Stimulated activated CD4-positive, alpha-beta T cell treated with anti-CD3 and anti-CD28 coated beads, Interleukin-4, amount 100 ng/mL, for 4 hours (primary cell): ENCODE data around the gene EFEMP2.

Source experiments
- DNase-seq, 2 experiments: peaks; one replicate each; pipeline ENCODE4 v3.0.0-alpha.2; 2020

EFEMP2 gene

DNA sequence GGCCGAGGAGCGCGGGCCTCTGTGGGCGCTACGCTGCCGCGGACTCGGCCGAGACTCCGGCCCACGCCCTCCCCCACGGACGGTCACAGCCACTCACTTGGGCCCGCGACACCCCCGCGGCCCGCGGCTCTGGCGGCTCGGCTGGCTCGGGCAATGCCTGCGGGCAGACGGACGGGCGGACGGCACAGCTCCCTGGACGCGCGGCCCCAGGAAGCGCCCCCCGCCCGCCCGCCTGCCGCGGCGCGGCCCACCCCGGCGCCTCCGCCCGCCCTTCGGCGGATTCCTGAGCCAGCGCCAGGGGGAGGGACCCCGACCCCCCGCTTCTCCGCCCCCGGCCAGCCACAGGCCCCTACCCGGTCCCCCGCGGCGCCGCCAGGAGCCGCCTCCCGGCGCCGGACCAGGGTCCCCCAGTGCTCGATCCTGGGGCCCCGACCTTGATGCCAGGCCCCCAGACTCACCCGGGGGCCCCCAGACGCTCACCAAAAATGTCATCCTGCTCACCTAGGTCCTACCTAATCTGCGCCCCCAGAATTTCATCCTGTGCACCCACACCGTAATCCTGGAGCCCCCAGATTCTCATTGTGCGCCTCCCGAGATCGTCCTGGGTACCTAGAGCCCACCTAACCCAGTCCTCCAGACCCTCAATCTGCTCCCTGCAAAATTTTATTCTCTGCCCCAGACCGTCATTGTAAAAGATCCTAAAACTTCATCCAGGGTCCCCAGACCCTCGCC, at the start of gene EFEMP2:
Gene EFEMP2 (minus strand): TSS at position 215 of the 732 bp plus-strand sequence. CDS start 446 bp downstream, outside the sequence.
- no peak for DNase-seq

DNA sequence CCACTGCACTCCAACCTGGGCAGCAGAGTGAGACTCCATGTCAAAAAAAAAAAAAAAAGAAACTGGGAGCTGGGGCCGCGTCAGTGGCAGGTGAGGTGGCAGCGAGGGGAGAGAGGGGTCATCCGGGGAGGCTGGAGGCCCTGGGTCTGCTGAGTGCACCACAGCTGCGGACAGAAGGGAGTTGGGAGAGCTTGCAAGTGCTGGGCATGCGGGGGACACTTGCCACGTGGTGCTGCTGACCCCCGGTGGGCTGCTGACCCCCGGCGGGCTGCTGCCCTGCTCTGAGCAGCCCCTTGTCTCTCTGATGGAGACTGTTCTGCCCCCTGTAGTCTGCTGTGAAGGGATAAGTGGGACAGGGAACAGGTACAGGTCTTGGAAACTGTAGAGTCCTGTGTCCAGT, 49.3 kb upstream of the EFEMP2 start:
- no peak for DNase-seq

DNA sequence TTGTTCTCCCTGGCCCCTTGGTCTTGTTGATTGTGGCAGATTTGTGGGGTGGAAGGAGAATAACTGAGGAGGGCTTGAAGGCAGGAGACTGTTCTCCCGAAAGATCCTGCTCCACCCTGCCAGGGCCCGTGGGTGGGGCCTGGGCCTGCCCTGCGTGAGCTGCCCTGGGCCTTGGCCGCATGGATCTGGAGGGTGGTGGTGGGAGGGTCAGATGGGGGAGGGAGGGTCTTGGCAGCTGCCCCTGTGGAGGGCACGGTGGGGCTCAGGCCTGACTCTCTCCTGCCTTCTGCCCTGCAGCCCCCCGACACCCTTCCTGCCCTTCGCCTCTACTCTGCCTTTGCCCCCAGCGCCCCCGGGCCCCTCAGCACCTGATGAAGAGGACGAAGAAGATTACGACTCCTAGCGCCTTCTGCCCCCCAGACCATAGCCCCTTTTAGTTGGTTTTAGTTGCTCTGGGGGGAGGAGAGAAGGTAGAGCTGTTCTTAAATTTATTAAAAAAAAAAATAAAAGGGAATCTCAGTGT, 48.5 kb upstream of the EFEMP2 start:
- no peak for DNase-seq

DNA sequence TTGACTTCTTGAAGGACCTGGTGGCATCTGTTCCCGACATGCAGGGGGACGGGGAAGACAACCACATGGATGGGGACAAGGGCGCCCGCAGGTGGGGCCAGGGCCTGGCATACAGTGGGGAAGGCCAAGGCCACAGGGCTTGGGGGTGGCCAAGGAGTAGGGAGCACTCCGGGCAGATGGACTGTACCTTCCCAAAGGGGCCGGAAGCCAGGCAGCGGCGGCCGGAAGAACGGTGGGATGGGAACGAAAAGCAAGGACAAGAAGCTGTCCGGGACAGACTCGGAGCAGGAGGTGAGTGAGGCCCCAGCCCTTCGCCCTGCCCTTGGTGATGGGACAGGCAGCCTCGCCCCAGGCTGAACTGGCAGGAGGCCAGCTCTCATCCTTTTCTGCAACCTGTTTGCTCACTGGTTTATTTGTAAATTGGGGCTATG, 47.8 kb upstream of the EFEMP2 start:
- DNase-seq, result no peak

DNA sequence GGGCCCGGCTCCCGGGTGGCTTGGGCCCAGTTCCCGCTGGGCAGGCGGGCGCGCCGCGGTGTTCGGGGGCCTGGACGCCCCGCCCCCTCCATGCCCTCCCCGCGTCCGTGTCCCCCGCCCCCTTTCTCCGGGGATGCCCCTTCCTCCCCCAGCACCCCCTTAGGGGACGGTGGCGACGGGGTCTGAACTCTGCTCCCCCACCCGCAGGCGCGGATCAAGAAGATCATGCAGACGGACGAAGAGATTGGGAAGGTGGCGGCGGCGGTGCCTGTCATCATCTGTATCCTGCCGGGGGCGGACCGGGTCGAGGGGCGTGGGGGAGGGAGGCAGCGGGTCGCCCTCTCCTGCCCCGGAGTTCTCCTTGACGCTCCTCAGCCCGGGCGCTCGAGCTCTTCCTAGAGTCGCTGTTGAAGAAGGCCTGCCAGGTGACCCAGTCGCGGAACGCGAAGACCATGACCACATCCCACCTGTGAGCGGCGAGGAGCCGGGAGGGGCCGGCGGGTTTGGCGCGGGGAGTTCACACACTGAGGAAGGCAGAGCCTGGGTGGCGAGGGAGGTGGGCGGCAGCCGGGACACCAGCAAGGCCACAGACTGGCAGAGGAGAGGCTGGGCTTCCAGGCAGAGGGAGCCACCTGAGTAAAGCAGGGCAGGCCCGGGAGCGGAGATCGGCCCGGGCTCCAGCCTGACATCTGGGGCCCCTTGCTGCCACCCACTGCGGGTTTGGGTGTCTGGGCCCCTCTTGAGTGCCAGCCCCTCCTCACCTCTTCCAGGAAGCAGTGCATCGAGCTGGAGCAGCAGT, 47.2 kb upstream of the EFEMP2 start:
- DNase-seq, result peak in 1 of 2 experiments; percentile 61

DNA sequence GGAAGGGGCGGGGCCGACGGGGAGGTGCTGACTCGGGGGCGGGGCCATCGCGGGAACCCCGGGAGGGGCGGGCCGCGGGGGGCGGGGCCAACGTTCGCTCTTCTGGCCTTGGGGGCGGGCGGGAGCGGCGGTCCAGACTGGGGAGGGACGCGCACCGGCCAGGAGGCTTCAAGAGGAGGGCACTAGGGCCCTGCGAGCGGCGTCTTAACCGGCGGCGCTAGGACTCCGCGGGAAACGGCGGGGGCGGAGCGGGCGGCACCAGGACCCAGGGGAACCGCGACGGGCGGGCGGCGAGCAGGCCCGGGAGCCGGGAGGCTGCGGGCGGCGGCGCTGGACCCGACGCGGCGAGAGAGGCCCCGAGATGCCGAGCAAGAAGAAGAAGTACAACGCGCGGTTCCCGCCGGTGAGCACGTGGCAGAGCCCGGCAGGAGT, 46.6 kb upstream of the EFEMP2 start, which contains the start of gene DRAP1:
Gene DRAP1 (plus strand): TSS at position 286 of the 432 bp plus-strand sequence. CDS start 76 bp downstream, at position 362.
- DNase-seq, result peak; percentile 98 to 100

DNA sequence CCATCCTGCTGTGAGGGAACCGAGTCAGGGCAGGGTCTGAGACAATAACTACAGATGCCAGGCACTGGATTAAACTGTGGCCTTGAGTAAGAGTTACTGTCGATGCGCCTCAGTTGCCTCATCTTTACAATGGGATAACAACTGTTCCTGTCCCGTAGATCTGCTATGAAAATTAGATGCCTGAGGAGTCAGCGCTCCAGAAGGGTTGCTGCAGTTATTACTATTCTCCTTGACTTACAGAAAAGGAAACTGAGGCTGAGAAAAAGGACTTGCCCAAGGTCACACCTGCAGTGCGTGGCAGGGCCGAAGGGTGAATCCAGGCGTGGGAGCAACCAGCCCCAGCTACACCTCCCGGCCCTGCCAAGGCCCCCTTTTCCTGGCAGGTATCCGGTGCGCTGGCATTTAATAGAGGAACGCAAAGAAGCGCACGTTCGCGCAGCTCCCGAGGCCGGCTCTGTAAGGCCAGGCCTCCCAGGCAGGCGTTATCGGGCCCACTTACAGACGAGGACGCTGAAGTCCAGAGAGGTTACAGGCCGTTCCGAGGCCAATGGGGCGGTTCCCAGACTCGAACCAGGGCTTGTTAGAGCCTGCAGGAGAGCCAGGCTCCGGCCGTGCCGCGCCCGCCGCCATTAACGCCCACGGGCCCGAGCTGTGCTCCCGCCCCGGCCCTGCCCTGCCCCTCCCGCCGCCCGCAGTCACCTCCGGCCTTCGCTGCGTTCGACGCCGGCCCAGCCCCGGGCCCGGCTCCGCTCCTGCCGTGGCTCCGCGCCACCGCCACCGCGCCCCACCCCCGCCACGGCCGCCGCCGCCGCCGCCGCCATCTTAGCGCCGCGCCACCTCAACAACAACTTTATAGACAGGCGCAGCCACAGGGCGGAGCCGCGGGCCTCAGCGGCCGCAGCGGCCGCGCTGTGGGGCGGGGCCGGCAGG, 45.9 kb upstream of the EFEMP2 start, which contains the start of gene C11orf68:
Gene C11orf68 (minus strand): TSS at position 852 of the 930 bp plus-strand sequence. CDS start 31 bp downstream, at position 821.
- no peak for DNase-seq

DNA sequence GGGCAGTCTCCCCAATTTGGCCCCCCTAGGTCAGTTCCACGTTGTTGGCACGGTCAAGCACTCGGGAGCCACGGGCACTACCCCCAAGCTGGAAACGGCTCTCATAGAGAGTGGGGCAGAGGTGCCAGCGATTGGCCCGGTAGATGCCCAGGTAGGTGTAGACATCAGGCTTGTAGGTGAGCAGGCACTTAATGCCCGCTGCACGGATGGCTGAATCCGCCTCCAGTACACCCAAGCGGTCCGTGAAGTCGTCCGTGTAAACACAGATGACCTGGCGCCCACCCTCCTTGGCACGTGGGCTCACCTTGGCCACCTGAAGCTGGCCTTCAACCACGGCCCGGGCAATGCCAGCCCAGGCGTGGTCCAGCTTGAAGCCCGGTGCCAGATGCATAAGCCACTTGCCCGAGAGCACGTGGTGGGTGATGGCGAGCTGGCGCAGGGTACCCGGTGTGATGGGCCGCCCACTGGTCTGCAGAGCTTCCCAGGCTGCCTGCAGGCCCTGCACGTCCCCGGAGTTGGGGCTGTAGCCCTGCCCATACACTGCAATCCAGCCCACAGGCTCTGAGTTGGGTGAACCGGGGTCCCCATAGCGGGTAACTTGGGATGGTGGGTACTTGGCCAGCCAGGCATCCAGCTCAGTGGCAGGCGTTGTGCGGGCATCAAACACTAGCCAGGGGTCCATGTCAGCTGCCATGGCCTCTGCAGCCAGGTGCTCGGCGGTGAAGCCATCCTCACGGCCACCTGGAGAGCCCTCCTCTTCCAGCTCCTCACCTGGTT, 45.0 kb upstream of the EFEMP2 start:
- no peak for DNase-seq

DNA sequence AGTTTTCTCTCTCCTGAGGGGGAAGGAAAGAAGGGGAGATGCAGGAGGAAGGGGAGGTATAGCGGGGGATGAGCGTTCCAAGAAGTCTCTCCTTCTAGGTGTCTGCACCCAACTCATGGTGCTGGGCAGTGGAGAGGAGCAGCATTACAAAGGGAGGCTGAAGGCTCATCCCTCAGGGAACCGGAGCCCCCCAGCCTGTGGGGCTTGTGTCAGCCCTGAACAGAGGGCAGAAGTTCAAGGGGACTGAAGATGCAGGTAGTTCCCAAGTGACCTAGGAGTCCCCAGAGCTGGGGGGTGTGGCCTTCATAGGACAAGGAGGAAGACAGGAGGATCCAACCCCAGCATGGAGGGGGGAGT, 44.5 kb upstream of the EFEMP2 start:
- DNase-seq, result no peak

DNA sequence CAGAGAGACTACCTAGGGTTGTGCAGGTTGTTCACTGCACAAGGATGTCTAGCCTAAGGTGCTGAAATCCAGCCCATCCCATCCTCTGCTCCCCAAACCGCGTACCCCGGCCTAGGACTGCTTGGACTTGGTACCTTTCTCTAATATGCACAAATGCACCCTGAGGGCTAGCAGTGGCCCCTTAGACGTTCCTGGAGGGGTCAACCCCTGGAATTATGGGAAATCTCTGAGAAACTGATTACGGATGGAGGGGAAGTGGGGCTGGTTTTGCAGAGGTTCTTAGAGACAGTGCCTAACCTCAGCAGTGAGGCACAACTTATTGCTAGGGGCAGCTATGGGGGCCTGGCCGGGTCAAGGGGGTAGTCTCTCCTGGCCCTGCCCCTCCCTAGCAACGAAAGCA, 43.8 kb upstream of the EFEMP2 start:
- no peak for DNase-seq

DNA sequence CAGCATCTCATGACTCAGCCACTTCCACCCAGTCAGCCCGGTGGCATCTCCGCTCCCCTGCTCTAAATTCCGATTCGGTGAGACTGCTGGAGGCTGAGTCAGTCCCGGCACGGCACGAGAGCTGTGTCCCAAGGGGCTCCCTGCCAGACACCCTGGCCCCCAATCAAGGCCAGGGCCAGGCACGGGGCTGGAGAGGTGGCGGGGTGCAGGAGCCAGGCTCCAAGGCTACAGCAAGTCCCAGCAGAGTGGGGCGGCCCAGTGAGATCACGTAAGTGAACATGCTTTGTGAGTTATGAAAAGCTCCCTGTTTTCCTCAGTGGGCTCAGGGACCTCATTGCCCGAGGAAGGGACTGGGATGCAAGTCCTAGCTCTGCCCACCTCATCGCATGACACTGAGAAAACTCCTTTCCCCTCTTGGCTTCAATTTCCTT, 43.2 kb upstream of the EFEMP2 start:
- peak in 1 of 2 experiments; percentile 37 for DNase-seq

DNA sequence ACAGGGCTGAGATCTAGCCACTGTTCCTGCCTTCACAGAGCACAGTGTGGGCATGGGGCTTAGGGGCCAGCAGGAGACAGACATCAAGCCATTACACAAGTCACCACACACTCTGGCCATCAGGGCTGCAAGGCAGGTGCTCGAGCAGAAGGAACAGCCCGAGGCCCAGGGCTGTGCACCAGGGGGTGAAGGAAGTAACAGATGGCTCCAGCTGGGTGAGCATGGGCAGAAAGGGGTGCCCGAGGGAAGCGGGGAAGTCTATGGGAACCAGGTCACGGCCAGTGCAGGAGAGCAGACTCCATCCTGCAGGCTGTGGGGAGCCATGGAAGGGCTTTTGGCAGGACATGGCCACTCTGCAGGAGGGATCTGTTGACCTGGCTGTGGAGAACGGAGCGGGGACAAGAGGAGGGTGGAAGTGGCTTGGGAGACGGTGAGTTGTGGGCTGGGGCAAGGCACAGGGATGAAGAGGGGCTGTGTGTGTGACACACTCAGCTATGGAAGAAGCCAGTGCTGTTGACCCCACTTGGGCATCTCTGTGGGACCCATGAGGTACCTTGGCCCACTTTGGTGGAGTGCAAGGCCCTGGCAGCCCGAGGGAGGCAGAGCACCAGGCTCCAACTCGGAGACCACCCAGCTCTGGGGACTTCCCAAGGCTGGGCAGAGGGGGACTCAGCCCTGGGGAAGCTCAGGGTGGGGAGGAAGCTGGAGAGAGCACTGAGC, 42.7 kb upstream of the EFEMP2 start:
- no peak for DNase-seq

DNA sequence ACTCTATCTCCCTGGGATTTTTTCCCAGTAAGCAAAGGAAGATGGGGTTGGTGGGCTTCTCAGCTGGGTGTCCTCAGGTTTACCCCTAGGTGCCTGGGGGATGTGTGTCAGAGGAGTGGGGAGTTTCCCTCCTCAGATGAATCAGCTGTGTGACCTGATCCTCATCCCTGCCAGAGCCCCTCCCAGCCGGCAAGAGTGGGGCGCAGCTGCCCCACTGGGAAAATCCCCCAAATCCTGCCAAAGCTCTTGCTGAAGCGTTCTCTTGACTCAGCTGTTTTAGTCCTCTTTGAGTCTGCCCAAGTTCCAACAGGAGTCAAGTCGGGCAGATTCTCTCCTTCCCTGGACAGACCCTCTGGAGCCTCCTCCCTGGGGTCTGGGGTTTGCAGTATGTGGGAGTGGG, 40.2 kb upstream of the EFEMP2 start:
- no peak for DNase-seq

DNA sequence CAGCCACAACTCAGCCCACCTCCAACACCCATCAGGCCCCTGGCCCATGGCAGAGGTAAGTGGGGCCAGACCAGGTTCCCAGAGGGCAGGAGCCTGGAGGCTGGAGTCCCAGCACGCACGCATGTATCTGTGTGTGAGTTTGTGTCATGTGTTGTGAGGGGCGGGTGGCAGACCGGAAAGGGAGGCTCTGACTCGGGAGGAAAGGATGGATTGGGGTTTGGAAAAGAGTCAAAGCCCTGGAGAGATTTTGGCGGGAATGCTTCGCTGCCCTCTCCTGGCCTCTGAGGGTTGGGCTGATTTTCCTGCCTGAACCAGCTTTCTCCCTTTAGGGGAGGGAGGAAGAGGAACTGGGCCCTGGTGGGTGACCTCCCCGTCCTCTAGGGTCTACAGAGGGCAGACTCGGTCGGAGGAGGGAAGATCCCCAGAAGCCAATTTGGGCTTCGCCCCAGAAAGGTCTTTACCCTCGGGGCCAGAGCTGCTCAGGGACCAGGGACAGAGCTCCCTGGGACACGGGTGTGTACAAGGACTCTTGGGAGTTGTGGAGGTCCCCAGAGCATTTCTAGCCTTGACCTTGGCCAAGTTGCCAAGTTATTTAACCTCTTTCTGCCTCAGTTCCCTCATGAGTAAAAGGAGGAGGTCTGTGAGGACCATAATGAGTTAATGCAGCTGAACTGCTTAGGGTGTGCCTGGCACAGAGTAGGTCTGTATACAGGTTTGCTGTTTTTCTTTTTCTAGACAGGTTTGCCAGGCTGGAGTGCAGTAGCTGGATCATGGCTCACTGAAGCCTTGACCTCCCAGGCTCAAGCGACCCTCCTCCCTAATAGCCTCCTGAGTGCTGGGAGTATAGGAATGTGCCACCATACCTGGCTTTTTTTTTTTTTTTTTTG, 39.3 kb upstream of the EFEMP2 start:
- no peak for DNase-seq

DNA sequence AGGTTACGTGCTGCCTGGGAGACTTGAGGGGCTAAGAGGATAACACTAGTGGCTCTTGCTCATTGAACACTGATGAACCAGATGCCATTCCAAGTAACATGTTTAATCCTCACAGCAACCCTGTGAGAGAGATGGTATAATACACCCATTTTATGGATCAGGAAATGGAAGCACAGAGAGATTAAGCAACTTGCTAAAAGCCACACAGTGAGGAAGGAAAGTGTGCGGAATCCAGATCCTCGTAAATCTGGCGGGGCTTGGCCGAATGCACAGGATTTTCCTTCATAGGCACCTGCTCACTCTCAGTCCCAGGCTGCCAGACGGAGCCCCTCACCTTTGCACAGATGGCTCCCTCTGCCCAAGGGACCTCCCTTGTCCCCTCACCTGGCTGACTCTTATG, 35.3 kb upstream of the EFEMP2 start:
- DNase-seq, result no peak

DNA sequence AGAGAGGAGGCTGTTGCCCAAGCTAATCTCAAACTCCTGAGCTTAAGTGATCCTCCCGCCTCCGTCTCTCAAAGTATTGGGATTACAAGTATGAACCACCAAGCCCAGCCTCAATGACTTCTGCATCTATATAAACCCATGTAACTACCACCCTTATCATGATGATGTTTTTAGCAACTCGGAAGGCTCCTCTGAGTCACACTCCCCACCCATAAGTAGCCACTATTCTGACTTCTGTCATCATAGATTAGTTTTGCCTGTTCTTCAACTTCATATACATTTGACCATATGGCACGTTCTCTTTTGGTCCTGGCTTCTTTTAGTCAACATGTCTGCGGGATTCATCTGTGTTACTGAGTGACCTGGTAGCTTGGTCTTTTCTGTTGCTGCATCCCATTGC, 34.0 kb upstream of the EFEMP2 start:
- DNase-seq, result no peak

DNA sequence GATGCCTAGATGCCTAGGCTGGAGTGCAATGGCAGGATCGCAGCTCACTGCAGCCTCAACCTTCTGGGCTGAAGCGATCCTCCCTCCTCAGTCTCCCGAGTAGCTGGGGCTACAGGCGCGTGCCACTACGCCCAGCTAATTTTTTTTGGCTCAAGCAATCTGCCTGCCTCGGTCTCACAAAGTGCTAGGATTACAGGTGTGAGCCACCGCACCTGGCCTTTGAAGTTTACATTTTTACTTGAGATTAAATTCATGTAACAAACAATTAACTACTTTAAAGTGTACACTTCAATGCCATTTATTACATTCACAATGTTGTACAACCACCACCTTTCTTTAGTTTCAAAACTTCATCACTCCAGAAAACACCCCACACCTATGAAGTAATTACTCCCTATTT, 31.1 kb upstream of the EFEMP2 start:
- DNase-seq, result no peak

DNA sequence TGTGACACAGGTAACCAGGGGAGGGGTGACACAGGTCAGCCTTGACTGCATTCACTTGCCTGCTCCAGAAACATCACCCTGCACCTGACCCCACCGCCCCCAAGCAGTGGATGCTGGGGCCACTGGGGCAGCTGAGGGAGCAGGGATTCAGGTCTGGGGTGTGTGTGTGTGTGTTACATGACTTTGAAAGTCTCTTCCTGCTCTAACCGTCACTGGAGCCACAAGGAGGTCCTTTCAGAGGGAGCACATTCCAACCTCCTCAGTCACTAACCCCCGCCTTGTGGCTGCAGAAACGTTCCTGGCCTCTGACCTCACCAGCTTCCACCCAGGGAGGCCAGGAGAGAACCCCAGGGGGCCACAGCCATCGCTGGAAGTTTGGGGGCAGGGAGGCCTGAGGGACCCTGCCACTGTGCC, 30.5 kb upstream of the EFEMP2 start:
- DNase-seq, result no peak

DNA sequence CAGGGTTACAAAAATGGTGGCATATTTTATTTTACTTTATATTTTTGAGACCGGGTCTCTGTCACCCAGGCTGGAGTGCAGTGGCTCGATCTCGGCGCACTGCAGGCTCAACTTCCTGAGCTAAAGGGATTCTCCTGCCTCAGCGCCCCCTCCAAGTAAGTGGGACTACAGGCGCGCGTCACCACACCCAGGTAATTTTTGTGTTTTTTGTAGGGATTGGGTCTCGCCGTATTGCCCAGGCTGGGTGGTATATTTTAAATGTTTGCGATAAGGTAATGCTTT, 28.2 kb upstream of the EFEMP2 start:
- no peak for DNase-seq
